Brain microvascular endothelial cell (primary cell): ENCODE measurements around the gene FOXC1.

Source experiments
- DNase-seq: peaks from one replicate; pipeline ENCODE4 v3.0.0-alpha.2; 2020
- H3K27ac ChIP-seq: fragments of 250-450 bp; sonication (Bioruptor Pico); 2 replicates; pipeline ENCODE4 v1.5.1; 2020; ENCODE audit warnings: mild to moderate bottlenecking, moderate library complexity
- H3K27me3 ChIP-seq: fragments of 250-450 bp; sonication (Bioruptor Pico); replicated peaks from 2 replicates; pipeline ENCODE4 v1.5.1; 2020; ENCODE audit warnings: mild to moderate bottlenecking
- H3K36me3 ChIP-seq: fragments of 250-450 bp; sonication (Bioruptor Pico); replicated peaks from 2 replicates; pipeline ENCODE4 v1.5.1; 2020; ENCODE audit warnings: mild to moderate bottlenecking
- H3K4me3 ChIP-seq: 2 replicates; pipeline ENCODE4 v1.5.1; 2011; ENCODE audit warnings: low read depth, mild to moderate bottlenecking, control low read depth, low read length, moderate library complexity
- CTCF ChIP-seq: IDR thresholded peaks from 2 replicates; pipeline ENCODE4 v1.5.1; 2011; ENCODE audit warnings: low read depth, mild to moderate bottlenecking, moderate library complexity, low read length, control low read depth, inconsistent platforms; ENCODE audit errors: missing control alignments
- in situ Hi-C: cut with HindIII; loops from 2 replicates; pipeline ENCODE4 v1.10.0; 2017; ENCODE audit warnings: low sequenced_read_pairs, low pct_ligation_motif_present

The FOXC1 gene

GRCh38 chr6:1580109-1580508 is 29.6 kb upstream of the FOXC1 start:
- H3K27me3 ChIP-seq: no peaks in the 10 kb centered on the region
- no peak for TF ChIP-seq CTCF
- H3K4me3 ChIP-seq: no peak overlapping the region
- in situ Hi-C loops: no loop called here
- DNase-seq: peak; percentile 16
- H3K36me3 ChIP-seq: no peaks in the 10 kb centered on the region
- H3K27ac ChIP-seq: no peak overlapping the region

GRCh38 chr6:1580585-1580984 is 29.1 kb upstream of the FOXC1 start:
- no peak for DNase-seq
- no peaks in the 10 kb centered on the region for H3K27me3 ChIP-seq
- H3K27ac ChIP-seq: no peak overlapping the region
- H3K4me3 ChIP-seq: no peak overlapping the region
- in situ Hi-C loops: no loop called here
- TF ChIP-seq CTCF: no peak
- no peaks in the 10 kb centered on the region for H3K36me3 ChIP-seq

- in situ Hi-C loops: no loop called here
- no peak overlapping the region for H3K4me3 ChIP-seq
- TF ChIP-seq CTCF: no peak
- no peak for DNase-seq
- no peaks in the 10 kb centered on the region for H3K36me3 ChIP-seq
- H3K27ac ChIP-seq: no peak overlapping the region
- no peaks in the 10 kb centered on the region for H3K27me3 ChIP-seq
Observed at GRCh38 chr6:1581120-1581991, 28.4 kb upstream of the FOXC1 start.

- DNase-seq: no peak
- H3K4me3 ChIP-seq: no peak overlapping the region
- no peak overlapping the region for H3K27ac ChIP-seq
- H3K27me3 ChIP-seq: no peaks in the 10 kb centered on the region
- in situ Hi-C loops: no loop called here
- H3K36me3 ChIP-seq: no peaks in the 10 kb centered on the region
- TF ChIP-seq CTCF: no peak
Observed at GRCh38 chr6:1584146-1584545, 25.6 kb upstream of the FOXC1 start.

GRCh38 chr6:1584996-1585668 is 24.6 kb upstream of the FOXC1 start:
- in situ Hi-C loops: no loop called here
- Histone ChIP-seq H3K4me3 (no peak overlapping the region), H3K36me3 (no peaks in the 10 kb centered on the region), H3K27ac (no peak overlapping the region), H3K27me3 (no peaks in the 10 kb centered on the region)
- TF ChIP-seq CTCF: no peak
- no peak for DNase-seq
